GM18519 (cell line): ENCODE measurements around the gene PRAMEF4.
"Not testable (repeated sequence)": the region's sequence is repeated elsewhere in the genome, so short reads cannot be mapped to it uniquely, and the experiment has no call there.

ENCODE experiments used
- ATAC-seq: cut with Tn5 transposase; IDR thresholded peaks from one replicate; pipeline ENCODE4 v1.9.1; 2021; ENCODE audit warnings: mild to moderate bottlenecking, moderate library complexity; ENCODE audit not compliant: unreplicated experiment, low FRiP score

The PRAMEF4 gene

GRCh38 chr1:12886101-12886500, at the start of gene PRAMEF4:
Gene PRAMEF4, minus strand, starts transcription at chr1:12886201. Its CDS starts 2,807 bp downstream, at chr1:12883394.
- not testable (repeated sequence) for ATAC-seq

DNA sequence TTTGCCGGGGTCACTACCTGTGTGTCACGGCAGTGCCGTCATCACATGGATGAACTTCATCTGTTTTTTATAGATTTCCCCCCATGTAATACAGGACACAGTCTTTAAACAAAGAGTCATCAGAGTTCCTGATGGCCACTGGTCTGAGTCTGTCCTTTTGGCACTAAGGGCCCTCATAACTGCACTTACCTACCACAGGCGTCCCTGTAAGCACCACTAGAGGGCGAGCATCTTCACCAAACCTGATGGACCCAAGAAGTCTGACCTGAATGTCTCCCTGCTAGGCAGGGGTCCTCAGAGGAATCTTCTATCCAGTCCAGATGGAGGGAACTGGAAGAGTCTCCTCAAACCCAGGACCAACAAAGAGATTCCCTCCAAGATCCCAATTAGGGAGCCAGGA, 38.4 kb upstream of the PRAMEF4 start:
- ATAC-seq = not testable (repeated sequence)

- not testable (repeated sequence) for ATAC-seq
These were observed 35.7 kb upstream of the PRAMEF4 start for GRCh38 chr1:12921749-12922148.

- ATAC-seq = not testable (repeated sequence)
These were observed 30.3 kb upstream of the PRAMEF4 start, which contains the start of gene PRAMEF7 for GRCh38 chr1:12916310-12916709. Gene PRAMEF7, plus strand, starts transcription at chr1:12916610. Its CDS starts 1,083 bp downstream, at chr1:12917693.

DNA sequence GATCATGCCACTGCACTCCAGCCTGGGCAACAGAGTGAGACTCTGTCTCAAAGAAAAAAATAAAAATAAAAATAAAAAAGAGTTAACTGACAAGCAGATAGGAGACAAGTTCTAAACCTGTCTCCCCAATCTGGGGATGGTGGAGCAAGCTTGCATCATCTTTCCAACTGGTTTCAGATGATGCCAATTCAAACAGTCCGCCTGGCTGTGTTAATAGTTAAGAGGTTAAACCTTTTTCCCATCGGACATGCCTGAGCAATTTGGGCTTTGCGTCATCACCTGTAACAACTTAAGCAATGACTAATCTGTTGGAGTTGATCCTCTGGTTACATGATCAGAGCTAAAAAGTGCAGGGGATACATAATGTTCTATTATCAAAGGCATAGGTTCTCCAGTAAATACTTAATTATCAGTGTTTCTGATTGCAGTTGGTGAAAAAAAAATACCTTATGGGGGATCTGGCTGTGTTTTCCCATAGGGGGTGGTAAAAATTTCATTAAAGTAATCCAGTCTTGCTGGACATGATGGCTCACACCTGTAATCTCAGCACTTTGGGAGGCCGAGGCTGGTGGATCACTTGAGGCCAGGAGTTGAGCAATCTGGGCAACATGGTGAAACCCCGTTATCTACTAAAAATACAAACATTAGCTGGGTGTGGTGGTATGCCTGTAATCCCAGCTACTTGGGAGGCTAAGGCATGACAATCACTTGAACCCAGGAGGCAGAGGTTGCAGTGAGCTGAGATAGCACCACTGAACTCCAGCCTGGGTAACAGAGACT, 18.0 kb upstream of the PRAMEF4 start:
- ATAC-seq = not testable (repeated sequence)

DNA sequence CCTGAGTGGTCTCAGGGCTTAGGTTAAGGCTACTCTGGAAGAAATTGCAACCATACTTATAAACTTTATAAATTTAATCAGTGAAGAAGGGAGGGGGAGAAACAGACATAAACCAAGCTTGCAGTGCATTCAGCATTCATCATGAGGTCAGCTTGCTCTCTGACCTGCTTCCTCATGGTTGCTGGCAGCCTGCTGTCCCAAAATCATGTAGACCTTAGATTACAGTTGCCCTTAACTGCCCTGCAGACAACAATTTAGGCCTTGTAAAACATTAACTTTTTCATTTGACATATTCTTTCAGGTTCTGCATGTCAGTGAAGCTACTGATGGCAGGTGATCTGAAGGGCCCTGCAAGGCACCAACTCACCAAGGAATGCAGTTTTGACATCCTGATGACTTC, 13.2 kb upstream of the PRAMEF4 start:
- ATAC-seq = not testable (repeated sequence)

DNA sequence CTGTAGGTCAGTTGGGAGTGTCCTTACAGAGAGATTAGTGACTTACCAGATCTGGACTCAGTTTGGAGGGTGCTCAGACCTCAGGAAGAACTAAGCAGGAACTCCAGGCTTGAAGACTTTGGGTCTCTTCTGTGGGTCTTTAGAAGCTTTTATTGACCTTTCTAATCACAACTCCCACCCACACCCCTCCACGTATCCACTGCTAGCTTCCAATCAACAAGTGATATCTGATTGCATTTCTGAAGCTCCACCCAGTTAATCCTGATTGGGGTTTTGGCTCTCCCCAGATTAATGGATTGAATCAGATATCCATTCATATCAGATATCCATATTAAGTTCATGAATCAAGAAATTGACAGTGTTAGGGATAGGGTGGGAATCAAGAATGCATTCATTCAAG, 12.2 kb upstream of the PRAMEF4 start, which contains the start of gene PRAMEF10:
Gene PRAMEF10 (minus strand): TSS at position 101 of the 400 bp plus-strand sequence. CDS start 2,423 bp downstream, outside the sequence.
- ATAC-seq = not testable (repeated sequence)

DNA sequence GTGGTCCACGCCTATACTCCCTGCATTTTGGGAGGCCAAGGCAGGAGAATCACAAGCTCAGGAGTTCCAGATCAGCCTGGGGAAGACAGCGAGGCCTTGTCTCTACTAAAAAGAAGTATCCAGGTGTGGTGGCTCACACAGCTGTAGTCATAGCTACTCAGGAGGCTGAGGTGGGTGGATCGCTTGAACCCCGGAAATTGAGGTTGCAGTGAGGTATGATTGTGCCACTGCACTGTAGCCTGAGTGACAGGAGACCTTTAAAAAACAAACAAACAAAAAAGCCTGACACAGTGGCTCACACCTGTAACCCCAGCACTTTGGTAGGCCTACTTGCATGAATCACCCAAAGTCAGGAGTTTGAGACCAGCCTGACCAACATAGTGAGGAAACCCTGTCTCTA, 7.5 kb downstream of the PRAMEF4 start:
- ATAC-seq = not testable (repeated sequence)

- not testable (repeated sequence) for ATAC-seq
These were observed 22.7 kb downstream of the PRAMEF4 start for GRCh38 chr1:12863131-12863880.

DNA sequence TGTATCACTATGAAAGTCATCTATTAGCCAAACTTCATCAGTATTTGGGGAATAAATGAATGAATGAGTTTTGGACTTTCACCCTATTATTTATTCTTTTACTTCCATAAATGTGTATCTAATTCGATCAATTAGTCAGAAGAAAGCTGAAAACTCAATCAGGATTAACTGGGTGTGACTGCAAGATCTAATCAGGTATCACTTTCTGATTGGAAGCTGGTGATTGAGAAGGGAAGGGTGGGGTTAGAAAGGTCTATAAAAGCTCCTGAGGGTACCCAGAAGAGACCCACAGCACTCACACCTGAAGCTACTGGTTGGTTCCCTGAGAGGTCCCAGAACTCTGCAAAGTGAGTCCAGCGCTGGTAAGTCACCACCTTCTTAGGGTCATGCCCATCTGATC, 29.2 kb downstream of the PRAMEF4 start, which contains the start of gene PRAMEF2:
Gene PRAMEF2 (plus strand): TSS at position 301 of the 400 bp plus-strand sequence. CDS start 1,924 bp downstream, outside the sequence.
- ATAC-seq = not testable (repeated sequence)

DNA sequence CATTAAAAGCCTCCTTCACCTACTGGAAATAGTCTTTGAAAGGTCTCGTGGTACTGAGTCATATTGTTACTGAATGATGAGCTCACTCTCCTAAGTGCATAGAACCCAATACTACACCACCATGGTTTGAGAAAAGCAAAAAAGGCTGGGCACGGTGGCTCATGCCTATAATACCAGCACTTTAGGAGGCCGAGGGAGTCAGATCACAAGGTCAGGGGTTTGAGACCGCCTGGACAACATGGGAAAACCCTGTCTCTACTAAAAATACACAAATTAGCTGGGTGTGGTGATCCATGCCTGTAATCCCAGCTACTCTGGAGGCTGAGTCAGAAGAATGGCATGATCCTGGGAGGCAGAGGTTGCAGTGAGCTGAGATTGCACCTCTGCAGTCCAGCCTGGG, 34.2 kb downstream of the PRAMEF4 start:
- ATAC-seq = no peak

DNA sequence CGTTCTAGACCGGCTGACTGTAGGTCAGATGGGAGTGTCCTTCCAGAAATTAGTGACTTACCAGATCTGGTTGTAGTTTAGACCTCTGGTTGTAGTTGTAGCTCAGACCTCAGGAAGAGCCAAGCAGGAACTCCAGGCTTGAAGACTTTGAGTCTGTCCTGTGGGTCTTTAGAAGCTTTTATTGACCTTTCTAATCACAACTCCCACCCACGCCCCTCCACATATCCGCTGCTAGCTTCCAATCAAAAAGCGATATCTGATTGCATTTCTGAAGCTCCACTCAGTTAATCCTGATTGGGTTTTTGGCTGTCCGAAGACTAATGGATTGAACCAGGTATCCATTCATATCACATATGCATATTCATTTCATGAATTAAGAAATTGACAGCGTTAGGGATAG, 37.4 kb downstream of the PRAMEF4 start, which contains the start of gene HNRNPCL1:
Gene HNRNPCL1 (minus strand): TSS at position 101 of the 400 bp plus-strand sequence. CDS start 431 bp downstream, outside the sequence.
- not testable (repeated sequence) for ATAC-seq

DNA sequence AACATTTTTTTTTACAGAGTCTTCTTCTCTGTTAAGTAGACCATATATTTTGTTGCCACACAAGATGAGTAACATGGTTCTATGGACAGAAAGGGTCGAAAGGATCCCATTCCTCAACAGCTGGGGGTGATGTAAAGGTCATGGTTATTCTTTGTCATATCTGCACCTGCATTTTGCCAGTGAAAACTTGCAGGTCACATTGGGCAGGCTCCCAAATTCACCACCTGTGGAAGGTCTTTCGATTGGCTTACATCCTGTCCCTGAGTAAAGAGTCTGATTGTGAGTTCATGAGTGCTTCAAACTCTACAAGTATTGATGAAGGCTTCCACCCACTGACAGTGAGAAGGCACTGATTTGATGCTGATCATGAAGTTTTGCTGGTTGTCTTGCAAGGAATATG, 52.8 kb downstream of the PRAMEF4 start:
- ATAC-seq = not testable (repeated sequence)

- ATAC-seq = not testable (repeated sequence)
These were observed 54.7 kb downstream of the PRAMEF4 start, which contains the start of gene PRAMEF11 for GRCh38 chr1:12831310-12831709. Gene PRAMEF11, minus strand, starts transcription at chr1:12831410. Its CDS starts 2,621 bp downstream, at chr1:12828789.
